ENCODE data around the gene KRT84.

KRT84 gene

GRCh38 chr12:52327830-52328500 is 57.5 kb downstream of the KRT84 start:
- Histone ChIP-seq H3K27ac (no peak overlapping the region), H3K4me3 (no peak overlapping the region)
